GM12878 (cell line): ENCODE measurements around the gene GTF3C1. TPM values are rescaled to one million over a fixed set of nuclear protein-coding genes. Genes with fewer than 3 reads are reported as not detected.
A peak's percentile ranks its signal among the peaks of the same experiment; 100 is the strongest.

Experiments used
- ATAC-seq: fragments of 200-7000 bp; cut with Tn5 transposase; 3 replicates; pipeline ENCODE4 v1.9.1; 2020; ENCODE audit warnings: mild to moderate bottlenecking, moderate library complexity
- BruUV-seq: library from RNA; stranded (reverse); fragments of 400-500 nt; replicated peaks from 2 replicates; lab custom pipeline; 2021; lab: Mats Ljungman, UMichigan
- CTCF ChIA-PET: fragments of 300-600 bp; sonication (Branson Sonifier 250); formaldehyde crosslinking; extraction: SDS; loops from one replicate; lab custom pipeline; 2021; ENCODE audit warnings: inconsistent platforms; lab: Yijun Ruan, JAX
- POLR2A ChIA-PET: fragments of 350-600 bp; formaldehyde crosslinking; extraction: SDS; loops from one replicate; lab custom pipeline; 2021; ENCODE audit warnings: inconsistent platforms; lab: Charles Lee
- RAD21 ChIA-PET: fragments of 300-600 bp; sonication (Branson Sonifier 250); formaldehyde crosslinking; loops from one replicate; lab custom pipeline; 2023; ENCODE audit warnings: antibody characterized with exemption; ENCODE audit not compliant: unreplicated experiment; lab: Charles Lee
- SMC1A ChIA-PET: fragments of 300-600 bp; sonication (Branson Sonifier 250); formaldehyde crosslinking; loops from one replicate; lab custom pipeline; 2023; ENCODE audit not compliant: unreplicated experiment, uncharacterized antibody; lab: Charles Lee
- DNase-seq: peaks from one replicate; pipeline ENCODE4 v3.0.0-alpha.2; 2011; ENCODE audit warnings: low read depth, low spot score
- FAIRE-seq: peaks from 3 replicates; lab custom pipeline; 2011; peaks lifted over from hg19 to GRCh38; lab: Jason Lieb, UNC
- H2AFZ ChIP-seq: 2 replicates; pipeline ENCODE4 v1.6.0; 2011; ENCODE audit warnings: low read depth, low read length, control low read depth; ENCODE audit not compliant: control insufficient read depth
- H3K27ac ChIP-seq: 2 replicates; pipeline ENCODE4 v1.5.1; 2011; ENCODE audit warnings: control low read depth; ENCODE audit not compliant: control insufficient read depth, insufficient read depth
- H3K27me3 ChIP-seq, 2 experiments: replicated peaks in 1 of 2; 2 replicates each; pipeline versions ENCODE4 v1.6.0 to v1.6.1; 2011; ENCODE audit warnings: low read length in 1 of 2; ENCODE audit not compliant: control insufficient read depth in 2 of 2, insufficient read depth in 2 of 2
- H3K36me3 ChIP-seq, 2 experiments: 2 replicates each; pipeline ENCODE4 v1.5.1; 2011; ENCODE audit warnings: low read length in 1 of 2; ENCODE audit not compliant: control insufficient read depth in 2 of 2, insufficient read depth in 2 of 2
- H3K4me1 ChIP-seq: 2 replicates; pipeline ENCODE4 v1.6.1; 2011; ENCODE audit warnings: mild to moderate bottlenecking, low read length, moderate library complexity, mixed read lengths; ENCODE audit not compliant: control insufficient read depth, insufficient read depth
- H3K4me2 ChIP-seq: 2 replicates; pipeline ENCODE4 v1.6.0; 2011; ENCODE audit warnings: control low read depth; ENCODE audit not compliant: control insufficient read depth, insufficient read depth
- H3K4me3 ChIP-seq: fragments of 200-600 bp; sonication (generic); 2 replicates; pipeline ENCODE4 v1.5.1; 2016
- H3K79me2 ChIP-seq: 2 replicates; pipeline ENCODE4 v1.6.0; 2011; ENCODE audit warnings: low read length; ENCODE audit not compliant: control insufficient read depth, insufficient read depth
- H3K9ac ChIP-seq: 2 replicates; pipeline ENCODE4 v1.8.0; 2011; ENCODE audit warnings: low read length, control low read depth, mixed read lengths; ENCODE audit not compliant: control insufficient read depth, insufficient read depth
- H3K9me3 ChIP-seq: replicated peaks from 3 replicates; pipeline ENCODE4 v1.5.1; 2011; ENCODE audit warnings: mild to moderate bottlenecking, low read length; ENCODE audit not compliant: control insufficient read depth, insufficient read depth
- H4K20me1 ChIP-seq: 2 replicates; pipeline ENCODE4 v1.6.0; 2011; ENCODE audit not compliant: control insufficient read depth, insufficient read depth
- BMI1 ChIP-seq: fragments of 450-650 bp; IDR thresholded peaks from 2 replicates; pipeline ENCODE4 v1.6.1; 2016; ENCODE audit warnings: mild to moderate bottlenecking, moderate library complexity, borderline replicate concordance
- FOXM1 ChIP-seq: IDR thresholded peaks from 2 replicates; pipeline ENCODE4 v1.6.1; 2012; ENCODE audit warnings: low read depth, mild to moderate bottlenecking, inconsistent platforms, low read length, moderate library complexity
- GATAD2B ChIP-seq: fragments of 450-650 bp; conservative IDR thresholded peaks from 2 replicates; pipeline ENCODE4 v1.6.1; 2017; ENCODE audit warnings: low read depth, mild to moderate bottlenecking, moderate library complexity
- MYC ChIP-seq: IDR thresholded peaks from 2 replicates; pipeline ENCODE4 v1.6.1; 2011; ENCODE audit warnings: mild to moderate bottlenecking, low read length, moderate library complexity, inconsistent platforms; ENCODE audit not compliant: insufficient read depth, insufficient replicate concordance, insufficient read length, severe bottlenecking
- TCF3 ChIP-seq: IDR thresholded peaks from 2 replicates; pipeline ENCODE4 v1.6.1; 2012; ENCODE audit warnings: low read depth, mild to moderate bottlenecking, low read length, borderline replicate concordance; ENCODE audit not compliant: insufficient read depth
- WGBS: methylation state at CpG from one replicate; pipeline ENCODE4 v1.1.6; 2016; ENCODE audit warnings: low lambda C conversion rate; ENCODE audit not compliant: insufficient replicate concordance, insufficient coverage; ENCODE audit errors: missing lambda C conversion rate; 5-methylcytosine and 5-hydroxymethylcytosine counted together
- in situ Hi-C: fragments of 300-500 bp; cut with MboI; formaldehyde crosslinking; loops from 9 replicates; pipeline ENCODE4 v1.14.3; 2018; ENCODE audit warnings: mixed read lengths
- intact Hi-C: fragments of 100-400 bp; cut with micrococcal nuclease; formaldehyde crosslinking; loops from one replicate; pipeline ENCODE4 v1.14.2; 2022; ENCODE audit not compliant: unreplicated experiment
- polyA plus RNA-seq, 11 experiments: library from polyadenylated mRNA; depleted of rRNA in 4 of 11; unstranded in 6 of 11; stranded (reverse) in 5 of 11; fragments of >200 nt; fragmentation: Nextera tagmentation in 4 of 11; fragmentation: Illumina TruSeq in 1 of 11; extraction: Ambion mirVana in 4 of 11; extraction: Trizol in 1 of 11; gene quantifications; 1 replicate in 1 of 11; 2 replicates in 10 of 11; pipeline versions ENCODE4 v1.2.1 to v1.2.3, GENCODE V29; 2011 to 2016; ENCODE audit warnings: inconsistent platforms in 2 of 11, missing spikeins in 2 of 11, low read depth in 1 of 11
- total RNA-seq, 4 experiments: library from RNA; depleted of rRNA in 3 of 4; stranded (reverse); fragments of >200 nt in 3 of 4; fragmentation: Illumina TruSeq in 1 of 4; extraction: Trizol in 1 of 4; gene quantifications; 2 replicates each; pipeline versions ENCODE4 v1.2.1 to v1.2.3, GENCODE V29; 2013 to 2021

Gene GTF3C1
- total and polyA plus RNA-seq, 10 of the 15 experiments (the other 5 are each of a cell fraction or from before 2014, with no cell fraction given) = 0.98 to 60.9 (median 34.3) TPM

GRCh38 chr16:27453494-27453825, 96.3 kb downstream of the GTF3C1 start:
- Histone ChIP-seq H3K4me1 (peaks cover 47% of the 10 kb centered on the region), H4K20me1 (no peaks in the 10 kb centered on the region), H3K4me2 (no peak overlapping the region), H3K4me3 (no peak overlapping the region), H3K27me3 (no peaks in the 10 kb centered on the region), H3K79me2 (no peaks in the 10 kb centered on the region), H2AFZ (no peak overlapping the region), H3K36me3 (peaks cover 6 to 11% of the 10 kb centered on the region in 2 experiments; a peak in 3 of 4 replicates), H3K27ac (no peak overlapping the region), H3K9ac (no peak overlapping the region), H3K9me3 (peaks cover 4% of the 10 kb centered on the region)
- WGBS = 82% methylated on average over 3 of the region's 3 CpGs
- in situ Hi-C loops = loop anchor here (10.0 kb wide), 2 partner anchors 279 to 1619 kb away; no protein-coding TSS in a partner anchor
- SMC1A ChIA-PET = interaction anchor here (0.6 to 7.8 kb wide), 11 partner anchors 27 to 277 kb away, joined by 3 to 82 read pairs (median 8); partner anchors contain the start of gene IL21R
- POLR2A ChIA-PET = interaction anchor here (1.4 to 8.4 kb wide), 2 partner anchors 49 to 79 kb away, joined by 4 to 132 read pairs; partner anchors contain the start of gene IL21R
- CTCF ChIA-PET = interaction anchor here (1.0 to 9.7 kb wide), 11 partner anchors 25 to 299 kb away, joined by 3 to 106 read pairs (median 4); no protein-coding TSS in a partner anchor
- FAIRE-seq (no peak), ATAC-seq (no peak), DNase-seq (no peak)
- intact Hi-C loops = loop anchor here (5.0 kb wide), 1 partner anchor 66 kb away; no protein-coding TSS in a partner anchor
- RAD21 ChIA-PET = interaction anchor here (1.0 to 9.5 kb wide), 6 partner anchors 12 to 299 kb away, joined by 3 to 145 read pairs (median 6); partner anchors contain the start of gene IL21R
- TF ChIP-seq TCF3 = no peak
- 0 out of 2 replicates have a peak, but pooled peaks have one; percentile 5 for TF ChIP-seq FOXM1
- TF ChIP-seq BMI1 = no peak
- TF ChIP-seq MYC = no peak
- no peak for TF ChIP-seq GATAD2B
- no TSS peak for BruUV-seq
